ENCODE data around the gene ACSS3. TPM values are rescaled to one million over a fixed set of nuclear protein-coding genes. Genes with fewer than 3 reads are reported as not detected.

ACSS3 gene
- total and polyA plus RNA-seq, 2 donors, result 1.2 to 2.0 TPM

DNA sequence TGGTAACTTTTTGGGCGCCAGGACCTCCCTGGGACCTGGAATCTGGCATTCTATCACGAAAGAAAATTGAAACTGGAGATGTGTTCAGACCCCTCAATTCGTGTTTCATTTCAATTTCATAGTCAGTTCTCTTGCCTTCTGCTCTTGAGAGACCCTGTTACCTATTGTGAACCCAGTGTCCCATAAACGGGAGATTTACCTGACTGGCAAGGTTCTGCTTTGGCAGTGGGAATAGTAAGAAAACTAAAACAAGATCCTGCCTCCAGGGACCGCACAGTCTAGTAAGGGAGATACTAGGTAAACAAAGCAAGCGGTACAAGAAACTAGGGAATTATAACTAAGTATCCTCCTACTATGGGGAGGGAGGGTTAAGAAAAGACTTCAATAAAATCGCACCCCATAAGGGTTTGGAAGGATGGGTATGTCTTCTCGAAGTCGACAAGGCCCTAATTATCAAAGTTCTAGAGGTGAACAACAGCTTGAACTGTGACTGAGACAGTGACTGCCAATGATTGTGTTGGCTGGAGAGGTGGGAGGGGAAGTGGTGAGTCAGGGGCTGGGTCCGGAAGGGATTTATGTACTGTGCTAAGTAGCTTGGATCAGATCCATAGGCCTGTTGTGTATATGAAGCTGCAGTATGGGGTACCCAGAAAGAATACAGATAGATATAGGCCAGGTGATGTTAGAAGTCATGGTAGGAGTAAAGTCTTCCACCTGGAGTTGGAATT lies 754 bp downstream of the ACSS3 start:
- Histone ChIP-seq H3K36me3 (ENCODE audit: control insufficient read depth in 2 of 2, insufficient read depth in 2 of 2, low read length in 1 of 2) (no peaks in the 10 kb centered on the region), H3K9me3 (ENCODE audit: control insufficient read depth in 2 of 2, insufficient read depth in 1 of 2, low read length in 1 of 2) (no peaks in the 10 kb centered on the region), H3K27ac (ENCODE audit: low read depth in 1 of 2, low read length in 1 of 2) (peak overlapping the region in 1 of 2 donors; percentile 38), H3K4me3 (ENCODE audit: low read length in 2 of 2) (peak overlapping the region in 1 of 2 donors; percentile 21), H3K4me1 (ENCODE audit: control insufficient read depth in 2 of 2, insufficient read depth in 2 of 2, low read length in 2 of 2) (no peaks in the 10 kb centered on the region), H3K27me3 (ENCODE audit: control insufficient read depth in 2 of 2, insufficient read depth in 1 of 2, low read length in 1 of 2) (peaks cover 6 to 19% of the 10 kb centered on the region in 2 donors)
- 48% methylated on average over 10 of the region's 10 CpGs for WGBS
- no peak for DNase-seq (ENCODE audit: low read depth in 6 of 9, low spot score in 9 of 9)

DNA sequence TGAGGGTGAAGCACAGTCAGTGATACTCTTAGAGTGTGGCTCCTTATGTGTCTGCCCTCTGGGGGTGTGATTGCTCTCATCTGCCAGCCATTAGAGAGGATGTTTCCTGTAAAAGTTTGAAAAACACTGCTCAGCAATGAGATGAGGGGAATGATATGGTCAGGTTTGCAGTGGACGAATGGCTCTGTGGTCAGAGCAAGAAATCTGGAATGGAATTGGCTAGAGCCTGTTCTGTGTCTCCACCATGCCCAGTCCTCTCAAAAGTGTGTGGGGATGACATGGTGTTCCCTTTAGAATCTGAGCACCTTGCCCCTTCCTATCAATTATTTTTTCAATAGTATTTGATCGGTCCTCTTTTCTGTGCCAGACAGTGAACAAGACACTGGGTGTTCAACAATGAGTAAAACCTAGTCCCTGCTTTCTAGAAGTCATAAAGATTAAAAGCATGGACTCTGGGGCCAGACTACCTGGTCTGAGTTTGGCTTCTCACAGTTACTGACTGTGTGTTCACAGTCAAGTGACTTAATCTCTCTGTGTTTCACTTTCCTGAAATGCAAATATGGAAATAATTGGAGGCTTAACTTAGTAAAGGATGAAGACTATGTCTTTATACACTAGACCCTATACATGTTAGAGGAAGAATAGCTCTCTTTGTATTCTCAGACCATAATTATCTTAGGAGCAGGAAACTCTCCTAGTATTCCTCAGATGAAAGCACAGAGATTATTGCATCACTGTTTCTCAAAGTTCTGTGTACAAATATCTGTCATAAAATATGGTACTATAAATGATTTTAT lies 1.6 kb downstream of the ACSS3 start:
- peaks cover 6 to 19% of the 10 kb centered on the region in 2 donors for H3K27me3 ChIP-seq (ENCODE audit: control insufficient read depth in 2 of 2, insufficient read depth in 1 of 2, low read length in 1 of 2)
- H3K27ac ChIP-seq (ENCODE audit: low read depth in 1 of 2, low read length in 1 of 2), result no peak overlapping the region
- H3K36me3 ChIP-seq (ENCODE audit: control insufficient read depth in 2 of 2, insufficient read depth in 2 of 2, low read length in 1 of 2), result no peaks in the 10 kb centered on the region
- WGBS, result 87% methylated on average over 2 of the region's 2 CpGs
- no peak overlapping the region for H3K4me3 ChIP-seq (ENCODE audit: low read length in 2 of 2)
- H3K4me1 ChIP-seq (ENCODE audit: control insufficient read depth in 2 of 2, insufficient read depth in 2 of 2, low read length in 2 of 2), result no peaks in the 10 kb centered on the region
- no peaks in the 10 kb centered on the region for H3K9me3 ChIP-seq (ENCODE audit: control insufficient read depth in 2 of 2, insufficient read depth in 1 of 2, low read length in 1 of 2)
- no peak for DNase-seq (ENCODE audit: low read depth in 6 of 9, low spot score in 9 of 9)

DNA sequence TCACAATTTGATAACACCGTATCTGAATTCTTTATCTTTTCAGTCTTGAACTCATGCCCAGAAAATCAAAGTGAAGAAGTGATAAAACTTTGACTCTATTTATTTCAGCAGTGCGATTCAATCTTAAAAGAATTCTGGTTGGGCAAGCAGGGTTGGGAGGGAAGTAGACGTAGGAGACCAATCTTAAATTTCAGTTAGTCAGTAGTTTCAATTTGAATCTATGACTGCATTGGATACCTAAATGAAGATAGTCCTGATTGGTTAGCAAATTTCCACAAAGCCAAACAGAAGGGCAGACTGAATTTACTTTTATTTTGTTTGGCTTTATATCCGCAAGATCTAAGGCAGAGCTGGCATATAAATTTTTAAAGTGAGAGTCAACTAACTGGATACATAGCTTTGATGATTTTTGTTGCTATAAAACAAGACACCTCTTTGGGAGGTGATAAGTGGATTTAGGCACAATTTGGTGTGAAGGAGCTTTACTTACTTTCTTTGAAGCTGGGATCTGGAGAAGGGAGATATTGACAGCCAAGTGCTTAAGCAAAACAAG lies 2.6 kb downstream of the ACSS3 start:
- Histone ChIP-seq H3K9me3 (ENCODE audit: control insufficient read depth in 2 of 2, insufficient read depth in 1 of 2, low read length in 1 of 2) (no peaks in the 10 kb centered on the region), H3K27me3 (ENCODE audit: control insufficient read depth in 2 of 2, insufficient read depth in 1 of 2, low read length in 1 of 2) (peaks cover 6 to 19% of the 10 kb centered on the region in 2 donors), H3K27ac (ENCODE audit: low read depth in 1 of 2, low read length in 1 of 2) (no peak overlapping the region), H3K36me3 (ENCODE audit: control insufficient read depth in 2 of 2, insufficient read depth in 2 of 2, low read length in 1 of 2) (no peaks in the 10 kb centered on the region), H3K4me1 (ENCODE audit: control insufficient read depth in 2 of 2, insufficient read depth in 2 of 2, low read length in 2 of 2) (no peaks in the 10 kb centered on the region), H3K4me3 (ENCODE audit: low read length in 2 of 2) (no peak overlapping the region)
- no peak for DNase-seq (ENCODE audit: low read depth in 6 of 9, low spot score in 9 of 9)
- WGBS, result 69% methylated on average over 4 of the region's 4 CpGs

DNA sequence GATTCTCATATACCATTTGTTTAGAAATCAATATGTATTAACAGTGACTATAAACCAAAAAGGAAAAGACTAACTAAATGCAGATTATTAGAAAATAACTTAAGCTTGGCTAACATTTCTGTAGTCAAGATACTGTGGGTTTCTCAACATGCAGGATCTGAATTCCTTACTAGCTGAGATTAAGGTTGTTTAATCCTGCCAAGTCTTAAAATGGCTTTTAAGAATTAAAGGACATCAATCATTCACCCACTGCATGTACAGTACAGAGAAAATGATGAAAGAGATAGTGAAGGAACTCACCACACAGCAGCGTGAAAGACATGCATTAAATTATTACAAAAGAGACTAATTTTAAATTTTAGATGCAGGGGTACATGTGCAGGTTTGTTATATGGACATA lies 3.8 kb downstream of the ACSS3 start:
- no peaks in the 10 kb centered on the region for H3K36me3 ChIP-seq (ENCODE audit: control insufficient read depth in 2 of 2, insufficient read depth in 2 of 2, low read length in 1 of 2)
- 95% methylated on average over 1 of the region's 1 CpG for WGBS
- peaks cover 6 to 19% of the 10 kb centered on the region in 2 donors for H3K27me3 ChIP-seq (ENCODE audit: control insufficient read depth in 2 of 2, insufficient read depth in 1 of 2, low read length in 1 of 2)
- no peak for DNase-seq (ENCODE audit: low read depth in 6 of 9, low spot score in 9 of 9)
- H3K4me3 ChIP-seq (ENCODE audit: low read length in 2 of 2), result no peak overlapping the region
- no peaks in the 10 kb centered on the region for H3K9me3 ChIP-seq (ENCODE audit: control insufficient read depth in 2 of 2, insufficient read depth in 1 of 2, low read length in 1 of 2)
- no peak overlapping the region for H3K27ac ChIP-seq (ENCODE audit: low read depth in 1 of 2, low read length in 1 of 2)
- no peaks in the 10 kb centered on the region for H3K4me1 ChIP-seq (ENCODE audit: control insufficient read depth in 2 of 2, insufficient read depth in 2 of 2, low read length in 2 of 2)

DNA sequence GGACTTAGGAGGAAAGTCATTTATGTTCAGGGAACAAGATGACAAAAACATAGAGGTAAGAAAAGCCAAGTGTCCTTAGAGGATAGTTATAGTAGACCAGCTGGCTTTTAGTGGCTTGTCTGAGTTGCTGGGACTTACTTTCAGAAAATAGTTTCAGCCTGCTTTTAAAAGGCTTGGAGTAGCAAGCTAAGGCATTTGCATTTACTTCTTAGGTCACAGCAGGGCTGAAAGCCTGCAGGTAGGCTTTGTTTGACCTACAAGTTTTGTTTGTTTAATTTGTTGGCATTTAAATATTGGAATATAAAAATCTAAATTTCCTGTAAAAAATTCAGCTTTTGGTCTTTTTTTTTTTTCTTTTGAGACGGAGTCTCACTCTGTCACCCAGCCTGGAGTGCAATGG lies 5.1 kb downstream of the ACSS3 start:
- peaks cover 6 to 9% of the 10 kb centered on the region in 2 donors for H3K27me3 ChIP-seq (ENCODE audit: control insufficient read depth in 2 of 2, insufficient read depth in 1 of 2, low read length in 1 of 2)
- no peaks in the 10 kb centered on the region for H3K36me3 ChIP-seq (ENCODE audit: control insufficient read depth in 2 of 2, insufficient read depth in 2 of 2, low read length in 1 of 2)
- 85% methylated on average over 1 of the region's 1 CpG for WGBS
- H3K4me3 ChIP-seq (ENCODE audit: low read length in 2 of 2), result no peak overlapping the region
- no peaks in the 10 kb centered on the region for H3K9me3 ChIP-seq (ENCODE audit: control insufficient read depth in 2 of 2, insufficient read depth in 1 of 2, low read length in 1 of 2)
- no peak for DNase-seq (ENCODE audit: low read depth in 6 of 9, low spot score in 9 of 9)
- no peak overlapping the region for H3K27ac ChIP-seq (ENCODE audit: low read depth in 1 of 2, low read length in 1 of 2)
- no peaks in the 10 kb centered on the region for H3K4me1 ChIP-seq (ENCODE audit: control insufficient read depth in 2 of 2, insufficient read depth in 2 of 2, low read length in 2 of 2)

DNA sequence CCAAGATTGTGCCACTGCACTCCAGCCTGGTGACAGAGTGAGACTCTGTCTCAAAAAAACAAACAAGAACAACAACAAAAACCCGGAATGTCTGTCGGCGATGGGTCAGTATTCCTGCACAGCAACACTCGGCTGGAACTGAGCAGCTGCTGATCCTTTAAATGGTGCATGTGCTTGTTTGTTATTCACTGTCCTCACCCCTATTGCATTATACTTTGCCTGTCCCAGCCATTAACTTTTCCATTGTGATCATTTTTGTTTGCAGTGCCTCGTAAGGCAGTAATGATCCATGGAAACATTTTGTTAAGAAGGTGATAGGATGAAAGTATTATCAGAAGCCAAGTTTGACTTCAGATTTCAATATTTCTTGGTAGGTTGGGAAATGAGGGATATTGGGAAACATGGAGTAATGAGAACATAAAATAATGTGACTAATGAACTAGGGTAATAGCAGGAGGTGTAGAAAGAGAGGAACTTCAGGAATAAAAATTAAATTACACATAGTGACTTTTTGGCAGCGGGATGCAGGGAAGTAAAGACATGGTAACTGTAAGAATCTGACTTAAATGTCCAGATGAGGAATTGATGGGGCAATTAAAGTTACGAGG lies 6.1 kb downstream of the ACSS3 start:
- Histone ChIP-seq H3K36me3 (ENCODE audit: control insufficient read depth in 2 of 2, insufficient read depth in 2 of 2, low read length in 1 of 2) (no peaks in the 10 kb centered on the region), H3K27me3 (ENCODE audit: control insufficient read depth in 2 of 2, insufficient read depth in 1 of 2, low read length in 1 of 2) (no peaks in the 10 kb centered on the region), H3K4me3 (ENCODE audit: low read length in 2 of 2) (no peak overlapping the region), H3K9me3 (ENCODE audit: control insufficient read depth in 2 of 2, insufficient read depth in 1 of 2, low read length in 1 of 2) (no peaks in the 10 kb centered on the region), H3K4me1 (ENCODE audit: control insufficient read depth in 2 of 2, insufficient read depth in 2 of 2, low read length in 2 of 2) (no peaks in the 10 kb centered on the region), H3K27ac (ENCODE audit: low read depth in 1 of 2, low read length in 1 of 2) (no peak overlapping the region)
- no peak for DNase-seq (ENCODE audit: low read depth in 6 of 9, low spot score in 9 of 9)
- 93% methylated on average over 7 of the region's 7 CpGs for WGBS

DNA sequence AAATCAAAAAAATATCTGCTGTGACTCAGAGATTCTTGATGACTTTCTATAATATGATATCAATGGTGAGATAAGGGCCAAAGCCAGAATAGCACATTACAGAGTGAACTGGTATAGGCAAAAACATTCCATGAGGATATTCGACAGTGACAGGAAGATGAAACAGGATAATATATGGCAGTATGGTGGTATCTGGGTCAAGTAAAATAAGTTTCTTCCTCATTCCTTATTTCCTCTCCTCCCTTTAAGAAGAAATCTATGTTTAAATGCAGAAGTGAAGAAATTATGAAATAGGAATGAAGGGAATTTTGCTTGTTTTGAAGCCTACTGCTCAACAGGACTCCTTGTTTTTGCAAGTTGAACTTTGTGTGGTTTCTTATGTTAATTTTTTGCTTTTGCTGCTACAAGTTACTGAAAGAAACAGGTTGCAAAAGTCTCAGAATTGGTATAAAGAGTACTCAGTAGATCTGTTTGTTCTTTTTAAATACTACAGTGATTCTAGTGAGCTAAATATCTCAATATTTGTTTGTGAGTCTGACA lies 7.0 kb downstream of the ACSS3 start:
- Histone ChIP-seq H3K4me1 (ENCODE audit: control insufficient read depth in 2 of 2, insufficient read depth in 2 of 2, low read length in 2 of 2) (no peaks in the 10 kb centered on the region), H3K27ac (ENCODE audit: low read depth in 1 of 2, low read length in 1 of 2) (no peak overlapping the region), H3K4me3 (ENCODE audit: low read length in 2 of 2) (no peak overlapping the region), H3K9me3 (ENCODE audit: control insufficient read depth in 2 of 2, insufficient read depth in 1 of 2, low read length in 1 of 2) (no peaks in the 10 kb centered on the region), H3K36me3 (ENCODE audit: control insufficient read depth in 2 of 2, insufficient read depth in 2 of 2, low read length in 1 of 2) (no peaks in the 10 kb centered on the region), H3K27me3 (ENCODE audit: control insufficient read depth in 2 of 2, insufficient read depth in 1 of 2, low read length in 1 of 2) (no peaks in the 10 kb centered on the region)
- DNase-seq (ENCODE audit: low read depth in 6 of 9, low spot score in 9 of 9), result no peak
- 25% methylated on average over 1 of the region's 1 CpG for WGBS

DNA sequence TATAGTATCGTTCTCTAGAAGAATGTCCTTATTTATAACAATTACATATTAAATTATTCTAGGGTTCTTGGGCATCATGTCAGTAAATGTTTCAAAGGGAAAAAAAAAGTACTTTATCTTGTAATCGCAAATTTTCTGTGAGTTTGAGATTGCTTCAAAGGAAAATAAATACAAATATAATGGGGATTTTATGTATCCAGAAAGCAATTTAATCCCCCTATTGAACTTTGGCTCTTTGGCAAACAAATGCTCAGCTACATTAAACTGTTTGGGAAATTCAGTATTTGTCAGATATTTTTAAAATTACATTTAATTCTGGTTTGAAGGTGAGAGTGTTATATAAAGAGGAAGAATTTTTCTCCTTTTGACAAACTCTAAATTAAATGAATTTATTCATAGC lies 8.0 kb downstream of the ACSS3 start:
- no peaks in the 10 kb centered on the region for H3K27me3 ChIP-seq (ENCODE audit: control insufficient read depth in 2 of 2, insufficient read depth in 1 of 2, low read length in 1 of 2)
- H3K9me3 ChIP-seq (ENCODE audit: control insufficient read depth in 2 of 2, insufficient read depth in 1 of 2, low read length in 1 of 2), result no peaks in the 10 kb centered on the region
- no peak for DNase-seq (ENCODE audit: low read depth in 6 of 9, low spot score in 9 of 9)
- no peak overlapping the region for H3K27ac ChIP-seq (ENCODE audit: low read depth in 1 of 2, low read length in 1 of 2)
- no peak overlapping the region for H3K4me3 ChIP-seq (ENCODE audit: low read length in 2 of 2)
- WGBS, result 100% methylated on average over 2 of the region's 2 CpGs
- no peaks in the 10 kb centered on the region for H3K4me1 ChIP-seq (ENCODE audit: control insufficient read depth in 2 of 2, insufficient read depth in 2 of 2, low read length in 2 of 2)
- no peaks in the 10 kb centered on the region for H3K36me3 ChIP-seq (ENCODE audit: control insufficient read depth in 2 of 2, insufficient read depth in 2 of 2, low read length in 1 of 2)

DNA sequence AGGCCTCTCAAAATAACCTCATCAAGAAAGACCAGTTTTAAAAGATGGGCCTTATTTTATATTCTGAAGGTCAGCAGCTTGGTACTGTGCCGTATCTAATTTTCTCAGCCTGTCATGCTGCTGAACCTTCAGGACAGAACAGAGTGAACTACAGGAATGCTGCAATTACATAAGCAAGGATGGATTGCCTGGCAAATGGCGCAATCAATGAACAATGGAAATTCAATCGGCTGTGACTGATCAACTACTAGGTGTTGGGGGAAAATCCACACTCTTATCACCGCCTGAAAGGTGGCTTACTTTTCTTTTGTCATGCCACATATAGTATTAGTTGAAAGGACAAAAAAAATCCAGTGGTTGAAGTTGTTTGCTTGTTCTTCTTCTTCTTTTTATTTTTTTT lies 8.5 kb downstream of the ACSS3 start:
- no peaks in the 10 kb centered on the region for H3K27me3 ChIP-seq (ENCODE audit: control insufficient read depth in 2 of 2, insufficient read depth in 1 of 2, low read length in 1 of 2)
- WGBS, result 88% methylated on average over 4 of the region's 4 CpGs

More for the DNA sequence above, 8.5 kb downstream of the ACSS3 start:
- Histone ChIP-seq H3K9me3 (ENCODE audit: control insufficient read depth in 2 of 2, insufficient read depth in 1 of 2, low read length in 1 of 2) (no peaks in the 10 kb centered on the region), H3K4me1 (ENCODE audit: control insufficient read depth in 2 of 2, insufficient read depth in 2 of 2, low read length in 2 of 2) (no peaks in the 10 kb centered on the region), H3K27ac (ENCODE audit: low read depth in 1 of 2, low read length in 1 of 2) (no peak overlapping the region), H3K36me3 (ENCODE audit: control insufficient read depth in 2 of 2, insufficient read depth in 2 of 2, low read length in 1 of 2) (no peaks in the 10 kb centered on the region), H3K4me3 (ENCODE audit: low read length in 2 of 2) (no peak overlapping the region)
- DNase-seq (ENCODE audit: low read depth in 6 of 9, low spot score in 9 of 9), result no peak

All from thymus (tissue), 11 donors.